Stimulated activated naive CD8-positive, alpha-beta T cell treated with anti-CD3 and anti-CD28 coated beads, Interleukin-15, Interleukin-2, amounts not matched to agents 100 U/mL and 50 U/mL, for 24 hours (primary cell): ENCODE measurements around the gene FPR1.
"Not testable (repeated sequence)": the region's sequence is repeated elsewhere in the genome, so short reads cannot be mapped to it uniquely, and the experiment has no call there.

ENCODE experiments used
- ATAC-seq: fragments of 150-1000 bp; cut with Tn5 transposase; one replicate; pipeline ENCODE4 v1.10.0; 2021
- DNase-seq: peaks from one replicate; pipeline ENCODE4 v3.0.0; 2021

The FPR1 gene

DNA sequence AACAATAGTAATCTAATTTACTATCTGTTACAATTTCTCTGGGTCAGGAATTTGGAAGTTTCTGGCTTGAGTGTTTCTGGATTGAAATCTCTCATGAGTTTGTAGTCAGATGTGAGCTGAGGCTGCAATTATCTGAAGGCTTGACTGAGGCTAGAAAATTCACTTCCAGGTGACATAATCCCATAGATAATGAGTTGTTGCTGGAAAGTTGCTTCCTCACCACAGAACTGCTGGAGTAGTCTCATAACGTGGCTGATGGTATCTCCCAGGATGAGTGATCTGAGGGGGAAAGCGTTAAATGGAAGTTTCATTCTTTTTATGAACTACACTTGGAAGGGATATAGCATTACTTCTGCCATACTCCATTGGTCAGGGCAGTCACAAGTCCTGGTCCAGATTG, 28.0 kb upstream of the FPR1 start:
- ATAC-seq (no peak), DNase-seq (no peak)

GRCh38 chr19:51779181-51779580, 27.5 kb upstream of the FPR1 start:
- ATAC-seq (no peak), DNase-seq (no peak)

DNA sequence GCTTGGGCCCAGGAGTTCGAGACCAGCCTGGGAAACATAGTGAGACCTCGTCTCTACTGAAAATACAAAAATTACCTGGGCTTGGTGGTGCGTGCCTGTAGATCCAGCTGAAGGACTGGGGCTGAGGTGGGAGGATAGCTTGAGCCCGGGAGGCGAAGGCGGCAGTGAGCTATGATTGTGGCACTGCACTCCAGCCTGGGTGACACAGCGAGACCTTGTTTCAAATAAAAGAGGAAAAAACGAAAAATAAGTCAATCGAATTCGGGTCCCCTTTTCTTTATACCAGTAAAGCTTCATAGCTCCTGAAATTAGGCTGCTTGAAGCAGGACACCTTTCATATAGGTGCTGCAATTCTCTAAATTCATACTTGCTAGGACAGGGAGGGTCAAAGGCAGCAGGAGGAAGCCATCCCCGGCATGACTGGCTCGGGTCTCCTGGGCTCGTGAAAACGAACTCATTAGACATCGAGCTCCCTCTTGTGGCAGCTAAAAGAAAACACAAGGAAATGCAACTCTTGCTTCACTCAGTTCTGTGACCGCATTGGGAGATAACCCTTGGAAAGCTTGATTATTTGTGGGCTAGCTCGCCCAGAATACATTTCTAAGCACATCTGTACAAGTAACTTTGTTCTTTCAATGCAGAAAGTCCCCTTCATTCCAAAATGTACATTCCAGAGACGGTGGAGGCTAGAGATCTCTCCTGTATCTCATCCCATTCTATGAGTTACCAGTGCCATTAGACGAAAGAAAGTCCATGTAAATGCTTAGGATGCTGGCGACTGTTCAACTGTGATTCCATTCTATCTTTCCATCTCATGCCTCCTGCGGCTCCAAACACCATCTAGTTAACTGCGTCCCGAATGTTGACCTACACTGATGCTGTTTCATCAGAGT, 26.1 kb upstream of the FPR1 start:
- ATAC-seq (peak; percentile 52), DNase-seq (peak; percentile 42)

GRCh38 chr19:51776561-51776960, 24.9 kb upstream of the FPR1 start:
- ATAC-seq, DNase-seq: not testable (repeated sequence)

GRCh38 chr19:51772977-51773376, 21.3 kb upstream of the FPR1 start:
- DNase-seq (no peak), ATAC-seq (no peak)

DNA sequence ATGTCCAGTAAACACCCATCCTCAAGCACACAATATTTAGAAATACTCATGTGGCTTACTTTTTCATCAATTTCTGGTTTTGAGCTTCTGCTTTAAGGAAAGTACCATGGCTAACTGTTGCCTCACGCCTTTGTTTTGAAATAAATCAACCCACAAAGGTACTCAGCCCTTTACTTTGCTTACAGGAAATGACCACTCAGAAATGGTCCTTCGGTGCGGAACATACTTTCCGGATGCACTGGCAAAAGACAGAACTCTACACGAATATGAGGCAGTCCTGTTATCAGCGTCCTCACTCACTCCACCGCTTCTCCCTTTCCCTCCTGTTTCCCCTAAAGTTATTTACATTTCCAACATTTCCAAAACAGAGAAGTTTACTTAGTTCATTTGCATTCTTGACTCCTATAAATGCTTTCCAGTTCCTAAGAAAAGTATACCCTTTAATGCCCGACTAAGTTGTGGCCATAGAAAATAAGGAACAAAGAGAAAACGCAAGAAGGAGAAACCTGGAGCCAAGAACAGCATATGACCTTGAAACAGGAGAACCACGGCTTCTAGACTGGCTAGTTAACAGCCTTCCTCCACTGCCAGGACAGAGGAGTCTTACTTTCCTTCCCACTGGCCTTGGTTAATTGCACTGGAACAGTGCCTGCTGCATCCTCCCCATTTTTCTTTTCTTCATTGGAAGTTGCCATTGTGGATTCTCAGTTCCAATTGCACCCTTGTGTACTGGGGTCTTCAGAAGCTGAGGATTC, 19.9 kb upstream of the FPR1 start:
- DNase-seq (no peak), ATAC-seq (no peak)

- no peak for DNase-seq
- no peak for ATAC-seq
Measured at GRCh38 chr19:51766461-51766860, 14.8 kb upstream of the FPR1 start.

DNA sequence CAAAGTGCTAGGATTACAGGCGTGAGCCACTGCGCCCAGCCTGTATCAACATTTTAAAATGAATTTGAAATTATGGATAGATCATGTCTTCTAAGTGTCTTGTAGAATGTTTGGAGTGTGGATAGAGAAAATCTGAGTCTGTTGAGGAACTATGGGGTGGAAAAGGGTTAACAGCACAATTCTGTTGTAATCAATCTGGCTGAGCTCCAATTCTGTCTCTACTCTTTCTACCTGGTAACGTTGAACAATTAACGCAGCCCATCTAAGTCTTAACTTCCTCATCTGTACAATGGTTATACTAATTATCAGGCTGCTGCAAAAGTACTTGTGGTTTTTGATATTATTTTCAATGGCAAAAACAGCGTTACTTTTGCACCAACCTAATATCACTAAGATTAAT, 13.4 kb upstream of the FPR1 start:
- ATAC-seq (no peak), DNase-seq (no peak)

GRCh38 chr19:51761696-51762095, 10.0 kb upstream of the FPR1 start:
- DNase-seq (no peak), ATAC-seq (no peak)

GRCh38 chr19:51760697-51761356, 9.1 kb upstream of the FPR1 start, which contains the start of gene FPR2:
Gene FPR2, plus strand, starts transcription at chr19:51761180. Its CDS starts 7,479 bp downstream, at chr19:51768659.
- DNase-seq, result no peak
- no peak for ATAC-seq

- ATAC-seq (no peak), DNase-seq (no peak)
Measured at GRCh38 chr19:51755571-51755970, 3.9 kb upstream of the FPR1 start.

- DNase-seq, result no peak
- no peak for ATAC-seq
Measured at GRCh38 chr19:51754770-51755169, 3.1 kb upstream of the FPR1 start.

DNA sequence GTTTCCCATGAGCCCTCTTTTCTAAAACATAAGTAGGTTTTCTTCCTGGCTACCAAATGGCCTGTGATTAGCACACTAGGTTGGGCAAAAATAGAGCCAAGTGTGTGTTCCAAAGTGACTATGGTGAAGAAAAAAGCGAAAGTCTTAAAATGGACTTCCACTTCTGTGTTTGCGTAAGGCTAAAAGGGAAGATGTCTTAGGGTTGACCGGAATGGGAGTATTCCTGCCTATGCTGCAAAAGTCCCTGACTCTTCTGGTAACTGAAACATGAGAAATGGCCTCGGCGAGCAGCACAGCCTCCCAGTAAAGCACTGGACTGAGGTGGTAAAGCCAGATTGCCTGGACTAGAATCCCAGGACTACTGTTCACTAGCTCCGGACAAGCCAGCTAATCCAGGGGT, 2.4 kb upstream of the FPR1 start:
- DNase-seq (no peak), ATAC-seq (no peak)

GRCh38 chr19:51750400-51751094, 1.1 kb downstream of the FPR1 start:
- DNase-seq (no peak), ATAC-seq (no peak)

- DNase-seq (no peak), ATAC-seq (no peak)
Measured at GRCh38 chr19:51749979-51750378, 1.7 kb downstream of the FPR1 start.

- ATAC-seq (no peak), DNase-seq (no peak)
Measured at GRCh38 chr19:51746731-51747130, 4.9 kb downstream of the FPR1 start.

DNA sequence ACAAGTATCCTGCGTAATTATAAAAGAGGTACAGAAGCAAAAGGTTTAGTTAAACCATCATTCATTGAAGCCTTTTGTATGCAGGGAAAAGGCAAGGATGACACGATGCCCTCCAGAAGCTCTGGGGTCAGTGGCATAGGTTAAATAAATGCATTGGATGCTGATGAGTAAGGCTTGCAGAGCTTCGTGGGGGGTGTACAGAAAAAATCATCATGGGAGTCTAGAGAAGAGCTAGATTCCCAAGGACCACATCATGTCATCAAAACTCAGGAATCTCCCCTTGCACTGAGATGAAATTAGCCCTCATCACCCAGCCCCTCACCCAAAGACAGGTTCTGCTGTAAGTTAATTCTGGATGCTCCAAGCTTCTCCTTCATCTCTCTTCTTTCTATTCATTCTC, 8.3 kb downstream of the FPR1 start:
- ATAC-seq (no peak), DNase-seq (no peak)

GRCh38 chr19:51742789-51743188, 8.9 kb downstream of the FPR1 start:
- DNase-seq (no peak), ATAC-seq (no peak)

DNA sequence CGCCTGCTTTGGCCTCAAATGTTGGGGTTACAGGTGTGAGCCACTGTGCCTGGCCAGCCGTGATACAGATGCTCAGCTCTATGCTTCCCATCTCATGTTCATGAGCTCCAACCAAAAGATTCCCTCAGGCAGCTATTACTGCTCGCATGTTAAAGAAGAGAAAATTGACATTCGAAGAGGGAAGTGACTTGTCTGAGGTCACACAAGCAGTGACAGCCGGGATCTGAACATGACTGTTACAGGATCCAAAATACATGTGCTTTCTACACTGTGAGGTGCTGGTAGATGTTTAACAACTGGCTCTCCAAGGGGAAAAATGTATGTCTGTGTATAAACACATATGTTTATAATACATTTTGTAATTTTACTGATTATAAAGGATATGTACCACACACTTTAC, 11.3 kb downstream of the FPR1 start:
- ATAC-seq (no peak), DNase-seq (no peak)

DNA sequence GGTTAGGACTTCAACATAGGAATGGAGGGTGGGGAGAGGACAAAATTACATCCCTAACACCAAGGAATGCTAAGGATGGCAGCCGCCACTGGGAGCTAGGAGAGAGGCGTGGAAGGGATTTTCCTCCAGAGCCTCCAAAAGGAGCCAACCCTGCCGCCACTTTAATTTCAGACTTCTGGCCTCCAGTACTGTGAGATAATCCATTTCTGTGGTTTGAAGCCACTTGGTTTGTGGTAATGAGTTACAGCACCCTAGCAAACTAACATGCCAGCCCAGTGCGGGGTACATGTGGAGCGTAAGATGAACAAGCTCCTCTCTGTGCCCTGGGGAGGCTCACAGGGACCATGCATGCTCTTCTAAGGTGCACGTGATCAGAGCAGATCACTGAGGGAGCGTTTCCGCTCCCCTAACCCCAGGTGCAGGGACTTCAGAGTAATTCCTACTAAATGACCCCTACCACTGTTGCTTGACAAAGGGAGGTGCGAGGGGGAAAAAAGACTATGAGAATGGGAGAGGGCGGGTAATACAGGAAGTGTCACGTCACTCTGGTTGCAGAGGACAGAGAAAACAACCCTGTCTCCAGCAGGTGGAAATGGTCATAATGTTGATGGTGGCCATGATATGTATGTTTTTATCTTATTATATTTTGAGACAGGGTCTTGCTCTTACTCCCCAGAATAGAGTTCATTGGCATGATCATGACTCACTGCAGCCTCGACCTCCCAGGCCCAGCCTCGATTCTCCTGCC, 12.0 kb downstream of the FPR1 start:
- DNase-seq (no peak), ATAC-seq (no peak)

DNA sequence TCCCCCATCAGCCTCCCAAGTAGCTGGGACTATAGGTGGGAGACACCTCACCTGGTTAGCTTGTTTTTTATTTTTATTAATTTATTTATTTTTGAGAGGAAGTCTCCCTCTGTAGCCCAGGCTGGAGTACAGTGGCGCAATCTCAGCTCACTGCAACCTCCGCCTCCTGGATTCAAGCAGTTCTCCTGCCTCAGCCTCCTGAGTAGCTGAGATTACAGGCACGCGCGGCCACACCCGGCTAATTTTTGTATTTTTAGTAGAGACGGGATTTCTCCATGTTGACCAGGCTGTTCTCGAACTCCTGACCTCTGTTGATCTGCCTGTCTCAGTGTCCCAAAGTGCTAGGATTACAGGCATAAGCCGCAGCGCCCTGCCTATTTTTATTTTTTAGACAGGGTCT, 13.2 kb downstream of the FPR1 start:
- ATAC-seq, result not testable (repeated sequence)

GRCh38 chr19:51737924-51738323, 13.8 kb downstream of the FPR1 start:
- no peak for DNase-seq
- no peak for ATAC-seq

More for the DNA sequence above, 13.2 kb downstream of the FPR1 start:
- not testable (repeated sequence) for DNase-seq
